NCI-H2107 treated with DMSO at 0.1 percent for 48 hours (cell line): ENCODE results near the gene CNST.
"Not testable (repeated sequence)": the region's sequence is repeated elsewhere in the genome, so short reads cannot be mapped to it uniquely, and the experiment has no call there.

ENCODE experiments used
- DNase-seq: peaks from one replicate; lab custom pipeline; 2025; ENCODE audit not compliant: unreplicated experiment; lab: John Stamatoyannopoulos, UW

The CNST gene

GRCh38 chr1:246558041-246558440, 8.2 kb upstream of the CNST start:
- DNase-seq = no peak

GRCh38 chr1:246559310-246559709, 6.9 kb upstream of the CNST start:
- DNase-seq = no peak

- not testable (repeated sequence) for DNase-seq
These were observed 5.4 kb upstream of the CNST start for GRCh38 chr1:246560833-246561232.

GRCh38 chr1:246564839-246565750, 1.2 kb upstream of the CNST start:
- DNase-seq = no peak

GRCh38 chr1:246565751-246566127, 517 bp upstream of the CNST start:
- no peak for DNase-seq

GRCh38 chr1:246566813-246567645, 773 bp downstream of the CNST start:
- DNase-seq = peak; percentile 36

GRCh38 chr1:246567646-246568235, 1.5 kb downstream of the CNST start:
- no peak for DNase-seq

- DNase-seq = no peak
These were observed 3.3 kb downstream of the CNST start for GRCh38 chr1:246569248-246570238.

GRCh38 chr1:246571309-246571708, 5.1 kb downstream of the CNST start:
- not testable (repeated sequence) for DNase-seq

GRCh38 chr1:246571953-246572352, 5.7 kb downstream of the CNST start:
- DNase-seq = no peak

GRCh38 chr1:246572785-246573184, 6.5 kb downstream of the CNST start:
- DNase-seq = no peak

- no peak for DNase-seq
These were observed 7.2 kb downstream of the CNST start for GRCh38 chr1:246573491-246573890.

GRCh38 chr1:246576709-246577032, 10.4 kb downstream of the CNST start:
- DNase-seq = no peak

GRCh38 chr1:246577082-246577719, 10.9 kb downstream of the CNST start:
- DNase-seq = no peak

GRCh38 chr1:246577720-246578106, 11.5 kb downstream of the CNST start:
- DNase-seq = no peak

GRCh38 chr1:246579818-246580217, 13.6 kb downstream of the CNST start:
- DNase-seq = no peak

- no peak for DNase-seq
These were observed 14.5 kb downstream of the CNST start for GRCh38 chr1:246580497-246581370.

- no peak for DNase-seq
These were observed 16.2 kb downstream of the CNST start for GRCh38 chr1:246582301-246583055.
